ENCODE results near the gene DOCK6. TPM values are rescaled to one million over a fixed set of nuclear protein-coding genes. Genes with fewer than 3 reads are reported as not detected.
"Not testable (repeated sequence)": the region's sequence is repeated elsewhere in the genome, so short reads cannot be mapped to it uniquely, and the experiment has no call there.

Gene DOCK6
- total RNA-seq, 1 donor from 2014 or later, result 32.0 TPM

GRCh38 chr19:11194173-11194572 is 68.2 kb downstream of the DOCK6 start:
- intact Hi-C loops (cut with DNase I), result no loop called here
- ATAC-seq (ENCODE audit: poor library complexity) (no peak), DNase-seq (no peak)

- ATAC-seq (ENCODE audit: poor library complexity) (no peak), DNase-seq (no peak)
- intact Hi-C loops (cut with DNase I), result no loop called here
These were observed 69.1 kb downstream of the DOCK6 start for GRCh38 chr19:11192957-11193939.

GRCh38 chr19:11191934-11192333 is 70.4 kb downstream of the DOCK6 start:
- intact Hi-C loops (cut with DNase I), result no loop called here
- DNase-seq (no peak), ATAC-seq (ENCODE audit: poor library complexity) (no peak)

GRCh38 chr19:11191273-11191755 is 71.0 kb downstream of the DOCK6 start:
- peak; percentile 65 for ATAC-seq (ENCODE audit: poor library complexity)
- DNase-seq, result peak; percentile 90
- intact Hi-C loops (cut with DNase I), result no loop called here

- ATAC-seq (ENCODE audit: poor library complexity) (no peak), DNase-seq (no peak)
- intact Hi-C loops (cut with DNase I), result no loop called here
These were observed 71.8 kb downstream of the DOCK6 start for GRCh38 chr19:11190501-11190900.

GRCh38 chr19:11187441-11187840 is 74.9 kb downstream of the DOCK6 start:
- DNase-seq (no peak), ATAC-seq (ENCODE audit: poor library complexity) (no peak)
- intact Hi-C loops (cut with DNase I), result no loop called here

GRCh38 chr19:11182994-11183393 is 79.3 kb downstream of the DOCK6 start:
- ATAC-seq (ENCODE audit: poor library complexity) (no peak), DNase-seq (no peak)
- intact Hi-C loops (cut with DNase I), result no loop called here

GRCh38 chr19:11181488-11181887 is 80.8 kb downstream of the DOCK6 start:
- ATAC-seq (ENCODE audit: poor library complexity), result no peak
- intact Hi-C loops (cut with DNase I), result no loop called here

GRCh38 chr19:11180975-11181374 is 81.3 kb downstream of the DOCK6 start:
- DNase-seq; intact Hi-C loops (cut with DNase I): not testable (repeated sequence)
- ATAC-seq (ENCODE audit: poor library complexity), result peak; percentile 32

More at GRCh38 chr19:11181488-11181887, 80.8 kb downstream of the DOCK6 start:
- no peak for DNase-seq

GRCh38 chr19:11180346-11180745 is 82.0 kb downstream of the DOCK6 start:
- intact Hi-C loops (cut with DNase I), result no loop called here
- DNase-seq (no peak), ATAC-seq (ENCODE audit: poor library complexity) (peak; percentile 25)

- DNase-seq (peak; percentile 61), ATAC-seq (ENCODE audit: poor library complexity) (no peak)
- intact Hi-C loops (cut with DNase I), result no loop called here
These were observed 82.5 kb downstream of the DOCK6 start for GRCh38 chr19:11179716-11180297.

- DNase-seq; intact Hi-C loops (cut with DNase I); ATAC-seq (ENCODE audit: poor library complexity): not testable (repeated sequence)
These were observed 83.2 kb downstream of the DOCK6 start for GRCh38 chr19:11179145-11179465.

GRCh38 chr19:11177592-11177991 is 84.7 kb downstream of the DOCK6 start:
- ATAC-seq (ENCODE audit: poor library complexity) (no peak), DNase-seq (no peak)
- intact Hi-C loops (cut with DNase I), result no loop called here

GRCh38 chr19:11176466-11177193 is 85.7 kb downstream of the DOCK6 start:
- intact Hi-C loops (cut with DNase I), result no loop called here
- ATAC-seq (ENCODE audit: poor library complexity), result no peak
- no peak for DNase-seq

- intact Hi-C loops (cut with DNase I), result no loop called here
- DNase-seq, result no peak
- no peak for ATAC-seq (ENCODE audit: poor library complexity)
These were observed 86.4 kb downstream of the DOCK6 start for GRCh38 chr19:11175920-11176319.

GRCh38 chr19:11174336-11174735 is 88.0 kb downstream of the DOCK6 start:
- ATAC-seq (ENCODE audit: poor library complexity) (no peak), DNase-seq (no peak)
- intact Hi-C loops (cut with DNase I), result no loop called here

GRCh38 chr19:11173516-11174155 is 88.7 kb downstream of the DOCK6 start:
- no peak for ATAC-seq (ENCODE audit: poor library complexity)
- intact Hi-C loops (cut with DNase I), result no loop called here

GRCh38 chr19:11172576-11172975 is 89.7 kb downstream of the DOCK6 start:
- DNase-seq, result no peak
- no peak for ATAC-seq (ENCODE audit: poor library complexity)
- intact Hi-C loops (cut with DNase I), result no loop called here

More at GRCh38 chr19:11173516-11174155, 88.7 kb downstream of the DOCK6 start:
- DNase-seq, result no peak

- intact Hi-C loops (cut with DNase I), result no loop called here
- DNase-seq (no peak), ATAC-seq (ENCODE audit: poor library complexity) (no peak)
These were observed 91.2 kb downstream of the DOCK6 start for GRCh38 chr19:11171144-11171543.
